ENCODE results near the gene CACNB2. TPM values are rescaled to one million over a fixed set of nuclear protein-coding genes. Genes with fewer than 3 reads are reported as not detected.

Gene CACNB2
- total and polyA plus RNA-seq, 4 donors = 2.8 to 14.6 (median 7.7) TPM

DNA sequence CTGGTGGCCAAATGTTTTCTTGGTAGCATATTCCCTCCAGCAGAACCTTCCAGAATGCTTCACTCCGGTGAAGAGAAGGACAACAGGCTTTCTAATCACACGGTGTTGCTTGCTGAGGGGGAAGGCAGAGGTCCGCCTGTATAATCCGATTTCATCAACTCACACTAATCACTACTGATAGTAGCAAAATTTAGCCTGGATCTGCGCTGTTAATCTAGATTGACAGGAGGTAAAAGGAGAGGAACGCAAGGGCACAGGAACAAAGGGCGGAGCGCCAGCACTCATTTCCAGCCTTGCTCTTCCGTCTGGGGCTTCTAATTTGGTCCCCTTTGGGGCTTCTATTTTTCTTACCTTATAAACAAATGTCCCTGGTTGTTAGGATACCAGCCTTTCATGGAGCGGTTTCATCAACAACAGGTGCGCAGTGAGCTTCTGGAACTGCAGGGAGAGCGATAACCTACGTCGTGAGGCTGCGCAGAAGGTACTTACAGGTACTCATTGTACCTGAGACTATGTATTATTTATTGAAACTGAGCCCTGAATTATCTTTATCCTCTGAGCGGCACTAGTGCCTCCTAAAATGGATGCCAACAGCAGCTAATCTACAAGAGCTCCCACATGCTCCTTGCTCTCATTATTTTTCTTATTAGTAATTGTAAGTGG lies 150.6 kb downstream of the CACNB2 start:
- H3K36me3 ChIP-seq (ENCODE audit: control insufficient read depth in 1 of 2, insufficient read depth in 2 of 2, low read length in 1 of 2) = no peaks in the 10 kb centered on the region
- WGBS, 2 donors = 94 to 95% methylated on average over 16 of the region's 16 CpGs
- no peaks in the 10 kb centered on the region for H3K4me1 ChIP-seq (ENCODE audit: control insufficient read depth in 1 of 2, insufficient read depth in 2 of 2, low read length in 2 of 2)
- intact Hi-C loops (cut with DNase I) = no loop called here
- H3K4me3 ChIP-seq (ENCODE audit: low read length in 2 of 2) = no peak overlapping the region
- no peaks in the 10 kb centered on the region for H3K27me3 ChIP-seq (ENCODE audit: control insufficient read depth in 1 of 2, insufficient read depth in 2 of 2, low read length in 1 of 2)
- no peaks in the 10 kb centered on the region for H3K9me3 ChIP-seq (ENCODE audit: control insufficient read depth, low read length)
- ATAC-seq (ENCODE audit: low FRiP score) (no peak), DNase-seq (no peak)
- no peak overlapping the region for H3K27ac ChIP-seq (ENCODE audit: low read depth in 1 of 2, low read length in 2 of 2)

- Histone ChIP-seq H3K4me1 (ENCODE audit: control insufficient read depth in 1 of 2, insufficient read depth in 2 of 2, low read length in 2 of 2) (no peaks in the 10 kb centered on the region), H3K4me3 (ENCODE audit: low read length in 2 of 2) (no peak overlapping the region), H3K27me3 (ENCODE audit: control insufficient read depth in 1 of 2, insufficient read depth in 2 of 2, low read length in 1 of 2) (no peaks in the 10 kb centered on the region), H3K27ac (ENCODE audit: low read depth in 1 of 2, low read length in 2 of 2) (no peak overlapping the region), H3K36me3 (ENCODE audit: control insufficient read depth in 1 of 2, insufficient read depth in 2 of 2, low read length in 1 of 2) (no peaks in the 10 kb centered on the region), H3K9me3 (ENCODE audit: control insufficient read depth, low read length) (no peaks in the 10 kb centered on the region)
- ATAC-seq (ENCODE audit: low FRiP score) (no peak), DNase-seq (no peak)
- 93 to 96% methylated on average over 9 of the region's 9 CpGs for WGBS, 2 donors
- intact Hi-C loops (cut with DNase I) = no loop called here
These were observed 153.6 kb downstream of the CACNB2 start for GRCh38 chr10:18293536-18294510.

GRCh38 chr10:18294633-18295032 lies 154.4 kb downstream of the CACNB2 start:
- H3K27ac ChIP-seq (ENCODE audit: low read depth in 1 of 2, low read length in 2 of 2) = no peak overlapping the region
- no peak overlapping the region for H3K4me3 ChIP-seq (ENCODE audit: low read length in 2 of 2)
- H3K9me3 ChIP-seq (ENCODE audit: control insufficient read depth, low read length) = no peaks in the 10 kb centered on the region
- ATAC-seq (ENCODE audit: low FRiP score) = no peak
- no peak for DNase-seq
- H3K36me3 ChIP-seq (ENCODE audit: control insufficient read depth in 1 of 2, insufficient read depth in 2 of 2, low read length in 1 of 2) = no peaks in the 10 kb centered on the region
- intact Hi-C loops (cut with DNase I) = no loop called here
- no peaks in the 10 kb centered on the region for H3K4me1 ChIP-seq (ENCODE audit: control insufficient read depth in 1 of 2, insufficient read depth in 2 of 2, low read length in 2 of 2)
- H3K27me3 ChIP-seq (ENCODE audit: control insufficient read depth in 1 of 2, insufficient read depth in 2 of 2, low read length in 1 of 2) = no peaks in the 10 kb centered on the region
- 89 to 90% methylated on average over 4 of the region's 4 CpGs for WGBS, 2 donors

DNA sequence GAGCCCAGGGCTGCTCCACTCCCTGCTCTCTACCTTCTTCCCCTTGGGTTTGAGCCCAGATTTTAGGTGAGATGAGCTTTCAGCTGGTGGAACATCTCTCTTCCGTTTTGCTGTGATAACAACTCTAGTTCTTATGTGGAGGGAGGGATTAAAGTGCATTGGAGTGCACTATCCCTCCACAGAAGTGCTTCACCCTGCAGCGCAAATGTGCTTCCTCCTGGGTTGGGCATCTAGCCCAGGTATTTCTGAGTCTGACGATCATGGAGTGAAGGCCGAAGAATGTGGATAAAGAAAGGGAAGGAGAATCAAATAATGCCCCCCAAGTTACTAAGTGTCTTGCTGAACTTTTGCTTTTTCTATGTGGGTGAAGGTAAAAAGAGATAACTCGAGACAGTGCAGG lies 157.4 kb downstream of the CACNB2 start:
- ATAC-seq (ENCODE audit: low FRiP score) (no peak), DNase-seq (no peak)
- intact Hi-C loops (cut with DNase I) = no loop called here
- Histone ChIP-seq H3K9me3 (ENCODE audit: control insufficient read depth, low read length) (no peaks in the 10 kb centered on the region), H3K4me3 (ENCODE audit: low read length in 2 of 2) (no peak overlapping the region), H3K27me3 (ENCODE audit: control insufficient read depth in 1 of 2, insufficient read depth in 2 of 2, low read length in 1 of 2) (no peaks in the 10 kb centered on the region), H3K27ac (ENCODE audit: low read depth in 1 of 2, low read length in 2 of 2) (no peak overlapping the region), H3K36me3 (ENCODE audit: control insufficient read depth in 1 of 2, insufficient read depth in 2 of 2, low read length in 1 of 2) (no peaks in the 10 kb centered on the region), H3K4me1 (ENCODE audit: control insufficient read depth in 1 of 2, insufficient read depth in 2 of 2, low read length in 2 of 2) (no peaks in the 10 kb centered on the region)
- WGBS, 2 donors = 84 to 86% methylated on average over 5 of the region's 5 CpGs

DNA sequence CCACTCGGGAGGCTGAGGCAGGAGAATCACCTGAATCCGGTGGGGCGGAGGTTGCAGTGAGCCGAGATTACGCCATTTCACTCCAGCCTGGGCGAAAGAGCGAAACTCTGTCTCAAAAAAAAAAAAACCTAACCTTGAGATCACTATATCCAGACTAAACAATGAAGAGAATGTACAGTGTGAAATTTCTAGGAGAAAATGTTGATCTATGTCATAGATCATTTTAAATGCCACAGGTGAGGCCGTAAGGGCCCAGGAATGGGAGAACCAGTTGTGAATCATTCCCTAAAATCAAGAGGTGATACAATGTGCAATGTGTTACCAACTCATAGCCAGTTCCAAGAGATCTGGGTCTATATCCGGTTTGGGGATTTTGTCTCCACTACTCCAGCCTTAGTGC lies 158.0 kb downstream of the CACNB2 start:
- no peak for ATAC-seq (ENCODE audit: low FRiP score)
- H3K4me3 ChIP-seq (ENCODE audit: low read length in 2 of 2) = no peak overlapping the region
- H3K36me3 ChIP-seq (ENCODE audit: control insufficient read depth in 1 of 2, insufficient read depth in 2 of 2, low read length in 1 of 2) = no peaks in the 10 kb centered on the region
- H3K9me3 ChIP-seq (ENCODE audit: control insufficient read depth, low read length) = no peaks in the 10 kb centered on the region
- H3K27ac ChIP-seq (ENCODE audit: low read depth in 1 of 2, low read length in 2 of 2) = no peak overlapping the region
- H3K4me1 ChIP-seq (ENCODE audit: control insufficient read depth in 1 of 2, insufficient read depth in 2 of 2, low read length in 2 of 2) = no peaks in the 10 kb centered on the region
- 98 to 99% methylated on average over 9 of the region's 9 CpGs for WGBS, 2 donors
- no peak for DNase-seq
- H3K27me3 ChIP-seq (ENCODE audit: control insufficient read depth in 1 of 2, insufficient read depth in 2 of 2, low read length in 1 of 2) = no peaks in the 10 kb centered on the region
- intact Hi-C loops (cut with DNase I) = no loop called here

DNA sequence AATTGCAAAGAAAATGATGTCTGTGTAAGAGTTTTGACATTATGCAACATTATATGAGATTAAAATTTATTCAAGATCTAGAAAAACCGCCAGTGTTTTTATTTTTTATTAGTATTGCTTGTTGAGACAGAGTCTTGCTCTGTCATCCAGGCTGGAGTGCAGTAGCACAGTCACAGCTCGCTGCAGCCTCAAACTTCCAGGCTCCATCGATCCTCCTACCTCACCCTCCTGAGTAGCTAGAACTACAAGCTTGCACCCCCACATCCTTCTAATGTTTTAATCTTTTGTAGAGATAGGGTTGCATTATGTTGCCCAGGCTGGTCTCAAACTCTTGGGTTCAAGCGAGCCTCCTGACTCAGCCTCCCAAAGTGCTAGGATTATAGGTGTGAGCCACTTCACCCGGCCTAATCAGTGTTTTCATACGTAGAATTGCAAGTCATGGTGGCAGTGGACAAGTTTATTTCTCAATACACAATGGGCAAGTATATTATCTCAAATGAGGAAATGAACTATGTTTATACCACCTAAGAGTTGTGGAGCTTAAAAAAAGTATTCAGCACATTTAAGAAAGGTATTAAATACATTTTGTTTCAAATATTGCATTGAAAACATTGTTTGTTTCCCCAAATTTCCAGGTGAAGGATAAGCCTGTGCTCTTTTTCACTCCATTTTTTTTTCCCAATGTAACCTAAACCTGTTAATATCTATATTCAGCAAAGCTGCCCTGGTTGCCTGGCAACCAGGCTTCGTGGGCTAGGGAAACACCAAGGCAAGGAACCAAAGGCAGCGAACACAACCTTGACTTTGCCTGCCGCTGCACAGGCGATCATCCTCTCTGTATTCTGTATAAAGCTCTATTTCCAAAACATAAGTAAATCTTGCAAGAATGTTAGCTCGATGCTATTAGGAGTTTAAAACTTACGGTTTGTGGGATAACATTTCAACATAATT lies 163.9 kb downstream of the CACNB2 start:
- Histone ChIP-seq H3K4me3 (ENCODE audit: low read length in 2 of 2) (no peak overlapping the region), H3K27me3 (ENCODE audit: control insufficient read depth in 1 of 2, insufficient read depth in 2 of 2, low read length in 1 of 2) (no peaks in the 10 kb centered on the region), H3K9me3 (ENCODE audit: control insufficient read depth, low read length) (no peaks in the 10 kb centered on the region), H3K27ac (ENCODE audit: low read depth in 1 of 2, low read length in 2 of 2) (no peak overlapping the region), H3K4me1 (ENCODE audit: control insufficient read depth in 1 of 2, insufficient read depth in 2 of 2, low read length in 2 of 2) (peaks cover 0 to 3% of the 10 kb centered on the region in 2 donors), H3K36me3 (ENCODE audit: control insufficient read depth in 1 of 2, insufficient read depth in 2 of 2, low read length in 1 of 2) (no peaks in the 10 kb centered on the region)
- ATAC-seq (ENCODE audit: low FRiP score) (no peak), DNase-seq (no peak)
- intact Hi-C loops (cut with DNase I) = no loop called here
- 73 to 84% methylated on average over 12 of the region's 12 CpGs for WGBS, 2 donors

DNA sequence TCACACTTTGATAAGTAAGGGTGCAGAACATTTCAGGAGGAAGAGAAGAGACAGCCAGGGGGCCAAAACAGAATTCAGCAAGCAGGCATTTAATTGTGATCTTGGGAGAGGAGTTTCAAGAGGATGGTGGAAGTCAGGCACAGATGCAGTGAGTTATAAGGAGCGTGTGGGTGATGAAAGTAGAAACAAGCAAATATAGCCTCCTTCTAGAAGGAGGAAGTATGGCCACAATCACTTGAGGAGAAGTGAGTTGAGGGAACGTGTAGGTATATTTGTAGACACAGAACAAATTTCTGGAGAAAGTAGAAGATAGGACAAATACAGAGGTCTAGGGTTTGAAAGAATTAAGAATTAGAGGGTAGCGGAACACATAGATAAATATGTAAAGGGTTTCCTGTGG lies 165.8 kb downstream of the CACNB2 start:
- Histone ChIP-seq H3K36me3 (ENCODE audit: control insufficient read depth in 1 of 2, insufficient read depth in 2 of 2, low read length in 1 of 2) (no peaks in the 10 kb centered on the region), H3K4me1 (ENCODE audit: control insufficient read depth in 1 of 2, insufficient read depth in 2 of 2, low read length in 2 of 2) (peaks cover 0 to 3% of the 10 kb centered on the region in 2 donors), H3K27me3 (ENCODE audit: control insufficient read depth in 1 of 2, insufficient read depth in 2 of 2, low read length in 1 of 2) (no peaks in the 10 kb centered on the region), H3K27ac (ENCODE audit: low read depth in 1 of 2, low read length in 2 of 2) (no peak overlapping the region), H3K4me3 (ENCODE audit: low read length in 2 of 2) (no peak overlapping the region), H3K9me3 (ENCODE audit: control insufficient read depth, low read length) (no peaks in the 10 kb centered on the region)
- DNase-seq = no peak
- no peak for ATAC-seq (ENCODE audit: low FRiP score)
- intact Hi-C loops (cut with DNase I) = no loop called here
- WGBS, 2 donors = 92 to 93% methylated on average over 3 of the region's 3 CpGs

DNA sequence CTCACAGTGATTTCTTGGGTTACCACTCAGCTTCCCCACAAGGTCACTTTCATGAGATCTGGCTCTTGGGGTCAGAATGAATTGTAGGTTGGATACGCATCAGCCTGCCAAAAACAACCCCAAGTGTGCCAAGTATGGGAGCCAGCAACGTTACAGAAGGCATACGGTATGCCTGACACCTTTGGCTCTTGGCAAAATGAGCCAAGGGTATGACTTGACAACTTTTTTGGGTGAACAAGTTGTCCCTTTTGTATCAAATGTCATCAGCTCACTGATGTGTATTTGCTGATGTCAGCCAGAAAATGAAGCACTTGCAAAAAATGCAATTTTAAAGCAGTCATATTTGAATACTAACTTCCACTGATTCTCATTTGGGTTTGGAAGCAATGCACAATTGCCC lies 168.4 kb downstream of the CACNB2 start:
- Histone ChIP-seq H3K27me3 (ENCODE audit: control insufficient read depth in 1 of 2, insufficient read depth in 2 of 2, low read length in 1 of 2) (no peaks in the 10 kb centered on the region), H3K27ac (ENCODE audit: low read depth in 1 of 2, low read length in 2 of 2) (no peak overlapping the region), H3K4me3 (ENCODE audit: low read length in 2 of 2) (no peak overlapping the region), H3K36me3 (ENCODE audit: control insufficient read depth in 1 of 2, insufficient read depth in 2 of 2, low read length in 1 of 2) (no peaks in the 10 kb centered on the region), H3K4me1 (ENCODE audit: control insufficient read depth in 1 of 2, insufficient read depth in 2 of 2, low read length in 2 of 2) (peaks cover 0 to 3% of the 10 kb centered on the region in 2 donors), H3K9me3 (ENCODE audit: control insufficient read depth, low read length) (no peaks in the 10 kb centered on the region)
- 4 to 5% methylated on average over 3 of the region's 3 CpGs for WGBS, 2 donors
- ATAC-seq (ENCODE audit: low FRiP score) = no peak
- intact Hi-C loops (cut with DNase I) = no loop called here
- peak; percentile 58 to 80 for DNase-seq

Data from aorta (tissue), 5 donors.